IgD-negative memory B cell (primary cell): ENCODE measurements around the gene NUDC. TPM values are rescaled to one million over a fixed set of nuclear protein-coding genes. Genes with fewer than 3 reads are reported as not detected.

ENCODE experiments used
- polyA plus RNA-seq: library from polyadenylated mRNA; unstranded; fragments of 300-500 nt; fragmentation: Illumina TruSeq; gene quantifications from one replicate; pipeline ENCODE4 v1.2.3, GENCODE V29; 2021

NUDC gene
- polyA plus RNA-seq, 1 donor from 2014 or later, result 121 TPM

Other genes with a start within 250 kb of the NUDC start
- 24.4 TPM for gene ARID1A, start 225.7 kb upstream of the NUDC start, polyA plus RNA-seq
- gene PIGV, start 133.8 kb upstream of the NUDC start, polyA plus RNA-seq, result 10.6 TPM
- 4.3 TPM for gene ZDHHC18, start 95.1 kb upstream of the NUDC start, polyA plus RNA-seq
- gene SFN, start 58.6 kb upstream of the NUDC start, polyA plus RNA-seq, result not detected
- 20.3 TPM for gene GPN2, start 31.5 kb upstream of the NUDC start, polyA plus RNA-seq
- gene GPATCH3, start 21.3 kb upstream of the NUDC start, polyA plus RNA-seq, result 22.1 TPM
- not detected for gene NR0B2, start 7.8 kb upstream of the NUDC start, polyA plus RNA-seq
- gene KDF1, start 38.7 kb downstream of the NUDC start, polyA plus RNA-seq, result 2.9 TPM
- gene TRNP1, start 71.9 kb downstream of the NUDC start, polyA plus RNA-seq, result not detected
- gene TENT5B, start 91.1 kb downstream of the NUDC start, polyA plus RNA-seq, result not detected
- 8.9 TPM for gene SLC9A1, start 233.4 kb downstream of the NUDC start, polyA plus RNA-seq